ENCODE results near the gene SLC35F5. TPM values are rescaled to one million over a fixed set of nuclear protein-coding genes. Genes with fewer than 3 reads are reported as not detected.

SLC35F5 gene, protein sequence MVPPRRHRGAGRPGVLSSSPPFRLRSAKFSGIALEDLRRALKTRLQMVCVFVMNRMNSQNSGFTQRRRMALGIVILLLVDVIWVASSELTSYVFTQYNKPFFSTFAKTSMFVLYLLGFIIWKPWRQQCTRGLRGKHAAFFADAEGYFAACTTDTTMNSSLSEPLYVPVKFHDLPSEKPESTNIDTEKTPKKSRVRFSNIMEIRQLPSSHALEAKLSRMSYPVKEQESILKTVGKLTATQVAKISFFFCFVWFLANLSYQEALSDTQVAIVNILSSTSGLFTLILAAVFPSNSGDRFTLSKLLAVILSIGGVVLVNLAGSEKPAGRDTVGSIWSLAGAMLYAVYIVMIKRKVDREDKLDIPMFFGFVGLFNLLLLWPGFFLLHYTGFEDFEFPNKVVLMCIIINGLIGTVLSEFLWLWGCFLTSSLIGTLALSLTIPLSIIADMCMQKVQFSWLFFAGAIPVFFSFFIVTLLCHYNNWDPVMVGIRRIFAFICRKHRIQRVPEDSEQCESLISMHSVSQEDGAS
- total RNA-seq (ENCODE audit: unreplicated experiment) = 27.6 TPM
- long read RNA-seq, partial matches to known transcripts = 2 of 6 reads
- long read RNA-seq, other reads (novel, unspliced or antisense) = 1 of 6 reads

- DNase-seq = peak; percentile 97
- peak within 1 kb of the TSS; percentile 100 for H3K4me3 Mint-ChIP-seq (ENCODE audit: unreplicated experiment)
- TF ChIP-seq, protein P1, sequence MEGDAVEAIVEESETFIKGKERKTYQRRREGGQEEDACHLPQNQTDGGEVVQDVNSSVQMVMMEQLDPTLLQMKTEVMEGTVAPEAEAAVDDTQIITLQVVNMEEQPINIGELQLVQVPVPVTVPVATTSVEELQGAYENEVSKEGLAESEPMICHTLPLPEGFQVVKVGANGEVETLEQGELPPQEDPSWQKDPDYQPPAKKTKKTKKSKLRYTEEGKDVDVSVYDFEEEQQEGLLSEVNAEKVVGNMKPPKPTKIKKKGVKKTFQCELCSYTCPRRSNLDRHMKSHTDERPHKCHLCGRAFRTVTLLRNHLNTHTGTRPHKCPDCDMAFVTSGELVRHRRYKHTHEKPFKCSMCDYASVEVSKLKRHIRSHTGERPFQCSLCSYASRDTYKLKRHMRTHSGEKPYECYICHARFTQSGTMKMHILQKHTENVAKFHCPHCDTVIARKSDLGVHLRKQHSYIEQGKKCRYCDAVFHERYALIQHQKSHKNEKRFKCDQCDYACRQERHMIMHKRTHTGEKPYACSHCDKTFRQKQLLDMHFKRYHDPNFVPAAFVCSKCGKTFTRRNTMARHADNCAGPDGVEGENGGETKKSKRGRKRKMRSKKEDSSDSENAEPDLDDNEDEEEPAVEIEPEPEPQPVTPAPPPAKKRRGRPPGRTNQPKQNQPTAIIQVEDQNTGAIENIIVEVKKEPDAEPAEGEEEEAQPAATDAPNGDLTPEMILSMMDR (IDR thresholded peaks at IDR 0.05; ENCODE audit: partially characterized antibody, unreplicated experiment) = no peak
- H3K9me3 Mint-ChIP-seq (ENCODE audit: unreplicated experiment) = peaks cover 5% of the 10 kb centered on the region
- peaks cover 4% of the 10 kb centered on the region for H3K4me1 Mint-ChIP-seq (ENCODE audit: low read depth, unreplicated experiment)
- H3K36me3 Mint-ChIP-seq (ENCODE audit: unreplicated experiment) = no peaks in the 10 kb centered on the region
- peaks cover 7% of the 10 kb centered on the region for H3K27me3 Mint-ChIP-seq (ENCODE audit: unreplicated experiment)
- peak within 1 kb of the TSS; percentile 99 for H3K27ac Mint-ChIP-seq (ENCODE audit: unreplicated experiment)
Measured at GRCh38 chr2:113756355-113757137, at the start of gene SLC35F5. SLC35F5 (minus strand) TSS chr2:113756642; CDS start chr2:113756409, 233 bp downstream.

- Mint-ChIP-seq H3K4me3 (ENCODE audit: unreplicated experiment) (no peak overlapping the region), H3K36me3 (ENCODE audit: unreplicated experiment) (no peaks in the 10 kb centered on the region), H3K27me3 (ENCODE audit: unreplicated experiment) (no peaks in the 10 kb centered on the region), H3K9me3 (ENCODE audit: unreplicated experiment) (no peaks in the 10 kb centered on the region), H3K27ac (ENCODE audit: unreplicated experiment) (no peak overlapping the region), H3K4me1 (ENCODE audit: low read depth, unreplicated experiment) (no peaks in the 10 kb centered on the region)
- DNase-seq = no peak
- TF ChIP-seq, protein P1 (IDR thresholded peaks at IDR 0.05; ENCODE audit: partially characterized antibody, unreplicated experiment) = no peak
Measured at GRCh38 chr2:113799375-113799774, 42.9 kb upstream of the SLC35F5 start.

DNA sequence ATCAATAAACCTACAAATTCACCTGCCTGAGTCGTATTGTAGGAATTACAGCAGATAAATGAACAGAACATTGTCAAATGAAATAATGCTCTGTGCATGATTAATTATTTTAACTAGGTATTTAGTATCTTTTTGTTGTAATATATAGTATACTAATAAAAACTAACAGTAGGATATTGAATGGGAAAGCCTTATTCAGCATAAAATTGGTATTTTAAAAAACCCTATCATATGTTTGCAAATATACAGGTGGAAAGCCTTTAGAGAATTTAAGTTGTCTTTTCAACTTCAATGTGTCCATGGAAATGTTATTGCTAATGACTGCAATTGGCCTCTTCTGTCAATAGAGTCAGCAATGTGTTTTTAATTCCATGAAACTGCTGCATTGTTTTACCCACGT, 40.8 kb upstream of the SLC35F5 start:
- Mint-ChIP-seq H3K27ac (ENCODE audit: unreplicated experiment) (no peak overlapping the region), H3K36me3 (ENCODE audit: unreplicated experiment) (no peaks in the 10 kb centered on the region), H3K9me3 (ENCODE audit: unreplicated experiment) (no peaks in the 10 kb centered on the region), H3K27me3 (ENCODE audit: unreplicated experiment) (no peaks in the 10 kb centered on the region), H3K4me1 (ENCODE audit: low read depth, unreplicated experiment) (no peaks in the 10 kb centered on the region), H3K4me3 (ENCODE audit: unreplicated experiment) (no peak overlapping the region)
- no peak for DNase-seq
- TF ChIP-seq, protein P1 (IDR thresholded peaks at IDR 0.05; ENCODE audit: partially characterized antibody, unreplicated experiment) = no peak

DNA sequence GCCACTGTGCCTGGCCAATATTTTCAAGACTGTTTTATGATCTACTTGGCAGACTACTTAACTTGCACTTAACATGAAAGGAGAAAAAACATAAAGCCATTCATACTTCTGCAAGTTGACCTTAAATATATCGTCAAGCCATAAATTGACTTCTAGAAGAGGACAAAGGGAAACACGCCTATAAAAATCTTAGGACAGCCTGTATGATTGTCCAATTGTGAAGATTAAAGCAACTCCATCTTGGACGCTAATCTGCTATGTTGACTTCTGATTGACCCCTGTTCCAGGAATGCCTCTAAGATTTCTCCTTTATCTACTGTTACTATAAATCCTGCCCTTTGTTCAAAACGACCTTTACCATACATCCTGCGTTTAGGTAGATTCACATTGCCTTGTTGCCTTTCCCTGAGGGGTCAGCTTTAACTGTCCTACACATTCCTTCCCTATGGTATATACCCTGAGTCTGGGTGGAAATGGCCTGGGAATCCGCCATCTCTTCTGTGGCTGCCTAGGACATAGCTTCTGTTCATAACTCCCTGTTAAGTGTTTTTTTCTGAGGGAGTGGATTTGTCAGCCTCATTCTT, 40.2 kb upstream of the SLC35F5 start:
- no peaks in the 10 kb centered on the region for H3K36me3 Mint-ChIP-seq (ENCODE audit: unreplicated experiment)
- H3K4me3 Mint-ChIP-seq (ENCODE audit: unreplicated experiment) = no peak overlapping the region
- H3K27ac Mint-ChIP-seq (ENCODE audit: unreplicated experiment) = no peak overlapping the region
- no peak for DNase-seq
- no peaks in the 10 kb centered on the region for H3K27me3 Mint-ChIP-seq (ENCODE audit: unreplicated experiment)
- no peaks in the 10 kb centered on the region for H3K4me1 Mint-ChIP-seq (ENCODE audit: low read depth, unreplicated experiment)
- H3K9me3 Mint-ChIP-seq (ENCODE audit: unreplicated experiment) = no peaks in the 10 kb centered on the region
- TF ChIP-seq, protein P1 (IDR thresholded peaks at IDR 0.05; ENCODE audit: partially characterized antibody, unreplicated experiment) = no peak

Measured in glutamatergic neuron (in vitro differentiated cells).